Stimulated activated CD8-positive, alpha-beta memory T cell treated with anti-CD3 and anti-CD28 coated beads, Interleukin-12 subunit alpha, Interleukin-12 subunit beta, amount 100 ng/mL, for 4 hours (primary cell): ENCODE data around the gene LUZP1.

Experiments
- DNase-seq: peaks from one replicate; pipeline ENCODE4 v3.0.0-alpha.2; 2020; ENCODE audit warnings: low read depth

Gene LUZP1

DNA sequence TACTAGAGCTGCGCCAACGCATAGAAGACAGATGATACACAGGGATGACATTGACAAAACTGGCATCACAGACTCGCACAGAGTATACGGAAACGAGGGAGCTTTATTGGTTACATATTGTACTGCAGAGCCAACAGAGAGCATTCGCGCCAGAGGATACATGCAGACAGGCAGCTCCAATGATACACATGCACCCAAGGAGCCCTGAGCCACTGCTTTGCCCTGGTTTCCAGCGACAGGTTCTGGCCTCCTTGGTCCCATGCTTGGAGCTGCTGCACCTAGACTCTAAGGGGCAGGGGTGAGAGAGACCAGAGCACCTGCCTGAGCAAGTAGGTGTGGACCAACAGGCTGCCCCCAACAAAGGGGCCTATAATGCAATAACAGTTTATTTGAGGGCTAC lies 83.8 kb downstream of the LUZP1 start:
- DNase-seq = no peak

DNA sequence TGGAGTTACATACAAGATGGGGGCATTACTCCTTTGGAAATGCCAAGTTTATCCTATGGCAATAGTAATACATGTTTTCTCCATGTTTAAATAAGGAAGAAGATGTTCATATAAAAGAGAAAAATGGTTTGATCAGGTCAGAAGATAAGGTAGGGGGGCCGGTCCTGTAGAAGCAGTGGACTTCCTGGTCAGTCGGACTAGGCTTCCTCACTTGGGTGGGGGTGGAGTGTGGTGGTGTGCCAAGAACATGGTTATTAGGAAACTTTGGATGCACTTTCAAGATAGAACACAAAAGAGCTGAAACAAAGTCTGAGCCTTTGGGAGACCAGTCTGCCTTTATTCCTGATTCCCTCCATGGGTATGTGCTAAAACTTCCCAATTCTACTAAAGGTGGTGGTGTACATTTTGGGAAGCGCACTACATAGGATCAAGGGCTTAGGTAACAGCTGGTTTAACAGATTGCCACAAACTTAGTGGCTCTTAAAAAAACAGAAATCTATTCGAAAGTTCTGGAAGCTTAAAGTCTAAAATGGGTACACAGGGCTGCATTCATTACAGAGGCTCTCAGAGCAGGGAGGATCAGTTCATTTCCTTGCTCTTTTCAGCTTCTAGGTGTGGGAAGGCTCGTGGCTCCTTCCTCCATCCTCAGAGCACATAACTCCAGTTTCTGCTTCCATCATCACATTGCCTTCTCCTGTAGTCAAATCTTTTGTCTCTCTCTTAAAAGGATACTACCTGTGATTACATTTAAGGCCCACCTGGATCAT lies 84.8 kb downstream of the LUZP1 start:
- no peak for DNase-seq

DNA sequence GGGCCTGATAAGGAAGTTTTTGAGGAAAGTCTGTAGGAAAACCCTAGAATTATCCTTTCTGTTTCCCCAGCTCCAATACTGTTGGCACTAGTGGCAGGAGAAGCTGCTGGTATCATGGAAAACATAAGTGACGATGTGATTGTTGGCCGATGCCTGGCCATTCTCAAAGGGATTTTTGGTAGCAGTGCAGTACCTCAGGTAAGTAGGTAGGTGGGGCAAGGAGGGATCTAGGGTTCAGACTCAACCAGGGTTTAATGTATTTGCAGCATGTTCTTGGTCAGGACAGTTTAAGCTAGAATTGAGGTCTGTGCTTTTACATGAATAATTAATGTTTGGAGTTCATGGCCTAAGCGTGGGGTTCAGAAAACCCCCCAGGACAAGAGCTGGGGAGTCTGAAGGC lies 87.3 kb downstream of the LUZP1 start:
- DNase-seq = no peak

DNA sequence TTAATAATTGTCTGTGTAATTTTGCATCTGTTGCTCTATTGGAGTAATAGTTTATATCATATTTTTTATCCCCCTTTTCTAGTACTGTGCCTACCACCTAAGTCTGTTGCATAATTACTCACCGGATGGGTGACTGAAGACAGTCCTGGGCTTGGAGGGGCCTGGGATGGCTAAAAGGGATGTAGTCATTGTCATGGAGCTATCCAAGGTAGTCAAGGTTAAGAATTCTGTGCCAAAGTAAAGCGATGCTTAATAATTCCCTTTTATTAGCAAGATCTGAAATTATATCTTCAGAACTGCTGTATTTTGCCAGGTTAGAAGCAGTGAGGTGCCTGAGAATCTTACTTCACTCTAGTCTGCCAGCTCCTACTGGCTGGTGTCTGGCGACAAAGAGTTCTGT lies 87.8 kb downstream of the LUZP1 start:
- DNase-seq = no peak

DNA sequence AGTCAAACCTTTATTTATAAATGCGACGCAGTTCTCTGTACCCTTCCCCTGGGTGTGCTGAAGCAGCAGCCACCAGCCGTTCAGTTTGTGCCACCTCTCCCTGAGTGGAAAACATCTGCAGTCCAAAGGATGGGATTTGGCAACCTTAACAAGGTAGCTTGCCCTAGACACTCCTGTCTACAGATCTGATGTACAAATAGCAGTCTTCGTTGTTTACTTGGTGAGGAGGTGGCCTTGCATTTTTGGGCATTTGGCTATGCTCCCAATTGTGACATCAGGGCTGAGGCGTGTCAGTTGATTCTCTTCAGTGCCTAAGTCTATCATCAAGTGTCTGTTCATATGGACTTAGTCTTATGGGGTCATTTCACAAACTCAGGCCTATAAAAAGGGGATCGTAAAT lies 89.6 kb downstream of the LUZP1 start:
- DNase-seq = no peak

DNA sequence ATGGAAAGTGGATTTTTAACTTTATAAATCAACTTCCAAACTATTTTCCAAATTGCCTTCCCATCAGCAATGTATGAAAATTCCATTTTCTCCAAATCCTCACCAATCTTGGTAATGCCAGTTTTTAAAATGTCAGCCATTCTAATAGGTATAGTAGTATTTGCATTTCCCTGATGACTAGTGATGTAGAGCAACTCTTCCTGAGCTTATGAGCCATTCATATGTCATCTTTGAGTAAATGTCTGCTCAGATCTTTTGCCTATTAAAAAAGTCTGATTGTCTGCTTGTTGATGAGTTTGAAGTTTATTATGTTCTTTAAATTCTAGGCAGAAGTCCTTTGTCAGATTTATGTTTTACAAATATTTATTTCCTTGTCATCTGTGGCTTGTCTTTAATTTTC lies 94.6 kb downstream of the LUZP1 start:
- DNase-seq = no peak

DNA sequence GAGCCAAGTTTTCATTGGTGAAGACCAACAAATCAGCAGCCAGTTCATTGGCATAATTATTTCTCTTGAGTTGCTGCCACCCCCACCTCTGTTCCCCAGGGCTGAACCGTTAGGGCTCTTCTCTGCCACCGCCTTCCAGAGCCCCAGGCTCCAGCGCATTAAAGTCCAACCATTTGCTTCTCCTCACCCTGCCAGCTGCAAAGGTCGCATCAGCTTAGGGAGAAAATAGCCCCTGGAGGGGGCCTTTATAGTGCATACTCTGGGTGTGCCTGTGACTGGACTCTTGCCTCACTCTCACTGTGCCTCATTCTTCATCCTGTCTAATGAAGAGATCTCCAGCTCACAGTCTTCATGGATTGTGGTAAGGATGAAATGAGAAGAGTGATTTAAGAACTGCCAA lies 99.0 kb downstream of the LUZP1 start:
- no peak for DNase-seq

DNA sequence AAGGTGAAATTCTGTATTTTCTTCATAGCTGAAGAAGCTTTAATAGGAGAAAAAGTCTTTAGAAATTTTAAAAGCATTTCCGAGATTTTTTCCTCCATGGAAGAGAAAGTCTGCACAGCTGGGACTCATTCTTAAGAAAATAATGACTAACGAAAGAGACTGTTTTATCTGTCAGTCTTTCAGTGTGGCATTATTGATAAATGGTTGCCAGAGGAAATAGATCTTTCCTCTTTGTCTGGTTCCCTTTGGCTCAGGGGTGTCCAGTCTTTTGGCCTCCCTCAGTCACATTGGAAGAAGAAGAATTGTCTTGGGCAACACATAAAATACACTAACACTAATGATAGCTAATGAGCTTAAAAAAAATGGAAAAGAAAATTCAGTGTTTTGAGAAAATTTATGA lies 99.5 kb downstream of the LUZP1 start:
- DNase-seq = no peak

DNA sequence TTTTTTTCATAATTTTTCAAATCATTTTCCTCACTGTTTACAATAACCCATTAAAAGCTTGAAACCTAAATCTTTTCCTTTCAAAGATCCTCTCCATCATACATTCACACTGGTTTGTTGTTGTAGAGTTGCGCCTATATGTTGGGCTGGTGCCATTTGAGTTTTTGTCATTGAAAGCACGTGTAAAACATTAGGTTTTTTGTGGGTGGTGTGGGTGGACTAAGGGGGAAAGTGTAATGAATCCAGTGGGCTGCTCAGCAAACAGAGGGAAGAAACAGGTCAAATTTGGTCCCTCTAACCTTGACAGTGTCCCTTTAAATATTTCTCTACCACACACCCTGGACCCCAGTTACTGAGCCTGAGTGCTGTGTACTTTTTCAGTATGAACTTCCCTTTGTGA lies 102.6 kb downstream of the LUZP1 start:
- DNase-seq = no peak

DNA sequence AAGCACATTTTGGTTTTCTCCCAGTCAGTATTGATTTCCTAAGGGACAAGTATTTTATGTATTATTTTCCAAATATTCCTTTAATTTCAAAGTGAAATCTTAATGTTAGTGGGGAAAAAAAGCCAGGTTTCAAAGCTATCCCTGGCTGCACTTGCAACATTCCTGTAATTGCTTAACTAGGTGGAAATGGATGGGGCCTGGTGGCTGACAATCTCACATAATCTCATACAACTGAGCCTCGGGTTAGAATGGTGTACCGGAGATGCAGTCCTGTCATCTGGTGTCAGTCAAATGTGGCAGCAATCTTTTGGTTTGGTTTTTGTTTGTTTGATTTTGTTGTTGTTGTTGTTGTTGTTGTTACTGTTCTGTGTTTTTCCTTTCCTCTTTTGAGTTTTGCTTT lies 103.3 kb downstream of the LUZP1 start:
- DNase-seq = no peak

DNA sequence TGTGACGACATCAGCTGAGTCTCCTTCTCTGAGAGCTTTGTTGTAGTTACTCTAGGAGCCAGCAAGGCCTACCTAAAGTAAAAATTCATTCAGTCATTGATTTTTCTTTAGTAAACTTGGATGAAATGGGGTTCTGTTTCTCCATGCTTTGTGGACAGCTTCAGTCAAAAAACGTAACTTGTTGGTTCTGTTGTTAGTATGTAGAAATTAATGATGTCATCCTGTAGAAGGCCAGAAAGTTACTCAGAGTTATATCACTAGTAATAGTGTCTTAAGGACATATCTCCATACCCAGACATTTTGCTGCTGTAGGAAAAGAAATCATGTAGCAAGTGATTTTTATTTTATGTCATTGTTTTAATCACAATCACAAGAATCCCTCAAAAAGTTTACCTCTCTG lies 106.4 kb downstream of the LUZP1 start:
- no peak for DNase-seq

DNA sequence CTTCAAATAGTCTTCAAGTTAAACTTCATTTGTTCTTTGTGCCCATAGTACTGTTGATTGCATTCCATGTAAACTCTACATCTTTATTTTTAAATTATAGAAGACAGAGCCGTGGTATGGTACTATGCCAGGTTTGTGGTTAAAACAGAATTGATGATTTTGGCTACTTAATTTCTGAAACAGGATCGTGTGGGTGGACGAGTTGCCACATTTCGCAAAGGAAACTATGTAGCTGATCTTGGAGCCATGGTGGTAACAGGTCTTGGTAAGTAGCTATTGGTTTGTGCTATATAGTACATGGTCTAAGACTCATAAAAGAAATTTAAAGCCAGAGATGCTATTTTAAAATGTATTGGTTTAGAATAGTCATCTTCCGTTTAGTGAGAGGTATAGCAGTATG lies 111.4 kb downstream of the LUZP1 start:
- DNase-seq = no peak

DNA sequence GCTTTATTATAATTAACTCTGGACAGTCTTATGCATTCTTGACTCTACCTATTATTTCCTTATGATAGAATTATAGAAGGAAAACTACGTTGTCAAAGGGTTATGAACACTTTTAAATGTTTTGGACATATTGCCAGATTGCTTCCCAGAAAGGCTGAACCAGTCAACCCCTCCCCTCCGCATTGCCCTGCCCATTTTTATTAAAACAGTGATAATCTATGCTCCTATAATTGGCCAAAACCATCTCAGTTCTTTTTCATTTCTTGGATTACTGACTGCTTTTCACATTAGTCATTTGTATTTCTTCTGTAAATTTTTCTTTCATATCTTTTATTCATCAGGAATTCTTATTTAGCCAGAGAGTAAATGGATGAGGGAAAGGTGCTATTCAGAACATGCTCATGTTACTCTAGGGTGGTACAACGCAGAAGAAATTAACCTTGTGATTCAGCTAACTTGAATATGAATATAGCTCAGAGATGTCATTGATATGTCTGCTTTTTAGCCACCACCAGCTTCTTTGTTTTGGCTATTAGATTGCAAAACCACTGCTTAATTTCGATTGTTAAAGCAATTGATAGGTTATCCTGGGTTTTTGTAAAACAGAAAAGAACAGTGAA lies 117.3 kb downstream of the LUZP1 start:
- no peak for DNase-seq

DNA sequence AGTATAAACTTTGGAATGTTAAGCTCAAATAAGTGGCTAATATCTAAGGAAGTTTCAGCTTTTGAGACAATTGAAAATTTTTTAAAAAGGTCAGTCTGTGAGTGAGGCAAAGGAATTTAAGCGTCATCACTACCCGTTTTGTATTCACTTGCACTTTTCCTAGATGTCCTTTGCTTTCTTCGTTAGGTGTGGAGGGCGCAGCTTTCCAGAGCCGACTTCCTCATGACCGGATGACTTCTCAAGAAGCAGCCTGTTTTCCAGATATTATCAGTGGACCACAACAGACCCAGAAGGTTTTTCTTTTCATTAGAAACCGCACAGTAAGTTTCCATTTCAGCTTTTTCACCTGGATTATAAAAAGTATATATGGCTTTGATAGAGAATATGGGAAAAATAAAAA lies 118.5 kb downstream of the LUZP1 start:
- no peak for DNase-seq

DNA sequence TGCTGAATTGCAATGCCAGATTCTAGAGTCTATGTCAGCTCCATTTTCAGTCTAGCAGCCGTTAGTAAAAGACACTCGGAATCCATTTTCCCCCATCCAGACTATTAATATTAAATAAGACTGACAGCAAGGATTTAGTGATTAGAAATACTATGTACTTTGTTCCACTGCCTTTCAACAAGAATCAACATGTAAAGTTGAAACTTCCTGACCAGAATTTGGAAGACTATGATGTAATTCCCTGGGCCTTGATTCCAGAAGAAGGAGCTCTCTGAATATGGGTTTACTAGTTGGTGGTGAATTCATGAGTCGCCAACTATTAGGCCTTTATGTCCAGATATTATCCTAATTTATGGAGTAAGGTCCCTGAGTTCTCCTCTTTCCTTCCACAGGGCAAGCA lies 124.6 kb downstream of the LUZP1 start:
- DNase-seq = no peak

DNA sequence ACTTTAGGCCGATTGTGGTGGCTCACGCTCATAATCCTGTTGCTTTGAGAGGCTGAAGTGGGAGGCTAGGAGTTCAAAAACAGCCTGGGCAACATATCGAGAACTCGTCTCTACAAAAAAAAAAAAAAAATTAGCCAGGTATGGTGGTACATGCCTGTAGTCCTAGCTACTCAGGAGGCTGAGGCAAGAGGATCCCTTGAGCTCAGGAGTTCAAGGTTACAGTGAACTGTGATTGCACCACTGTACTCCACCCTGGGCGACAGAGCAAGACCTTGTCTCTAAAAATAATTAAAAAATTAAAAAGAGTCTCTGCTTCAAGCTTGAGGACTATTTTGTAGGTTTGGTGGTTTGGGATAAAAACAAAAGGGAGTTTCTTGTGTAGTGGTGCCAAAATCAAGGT lies 128.1 kb downstream of the LUZP1 start:
- DNase-seq = no peak

DNA sequence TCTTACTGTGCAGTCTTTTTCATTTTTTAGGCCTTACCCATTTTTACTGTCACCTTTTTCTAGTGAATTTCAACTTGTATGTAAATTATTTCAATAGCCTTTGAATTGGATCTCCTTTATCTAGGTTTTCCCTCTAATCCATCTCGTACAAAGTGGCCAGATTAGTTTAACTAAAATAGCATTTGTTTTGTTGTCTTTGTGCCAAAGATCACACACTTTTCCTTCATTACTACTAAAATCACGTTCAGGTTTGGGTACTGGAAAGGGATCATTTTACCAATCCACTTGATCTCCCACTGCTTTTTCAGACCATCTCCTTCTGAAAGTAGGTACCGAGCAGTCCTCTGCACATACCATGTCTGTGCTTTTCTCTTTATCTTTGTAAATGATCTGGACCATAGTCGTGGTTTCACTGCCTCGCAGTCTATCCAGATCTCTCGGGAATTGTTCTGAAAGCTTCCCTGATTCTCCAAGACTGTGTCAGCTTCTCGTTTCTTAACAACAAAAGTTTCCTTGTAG lies 129.3 kb downstream of the LUZP1 start:
- DNase-seq = no peak

DNA sequence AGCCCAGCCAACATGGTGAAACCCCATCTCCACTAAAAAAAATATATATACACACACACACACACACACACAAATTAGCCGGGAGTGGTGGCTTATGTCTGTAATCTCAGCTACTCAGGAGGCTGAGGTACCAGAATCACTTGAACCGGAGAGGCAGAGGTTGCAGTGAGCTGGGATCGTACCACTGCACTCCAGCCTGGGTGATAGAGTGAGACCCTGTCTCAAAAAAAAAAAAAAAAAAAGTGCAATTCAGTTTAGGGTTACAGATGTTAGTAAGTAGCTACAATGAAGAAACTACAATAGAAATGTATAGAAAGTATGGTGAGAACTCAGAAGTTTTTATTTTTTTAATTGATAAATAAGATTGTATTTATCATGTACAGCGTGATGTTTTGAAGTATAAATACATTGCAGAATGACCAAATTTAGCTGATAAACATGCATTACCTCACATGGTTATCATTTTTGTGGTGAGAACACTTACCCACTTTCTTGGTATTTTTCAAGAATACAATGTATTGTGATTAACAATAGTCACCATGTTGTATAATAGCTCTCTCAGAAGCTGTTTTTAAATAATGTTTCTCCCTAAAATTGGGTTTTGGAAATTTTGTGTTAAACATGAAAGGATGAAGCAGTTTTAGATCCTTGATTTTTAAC lies 131.4 kb downstream of the LUZP1 start:
- DNase-seq = no peak

DNA sequence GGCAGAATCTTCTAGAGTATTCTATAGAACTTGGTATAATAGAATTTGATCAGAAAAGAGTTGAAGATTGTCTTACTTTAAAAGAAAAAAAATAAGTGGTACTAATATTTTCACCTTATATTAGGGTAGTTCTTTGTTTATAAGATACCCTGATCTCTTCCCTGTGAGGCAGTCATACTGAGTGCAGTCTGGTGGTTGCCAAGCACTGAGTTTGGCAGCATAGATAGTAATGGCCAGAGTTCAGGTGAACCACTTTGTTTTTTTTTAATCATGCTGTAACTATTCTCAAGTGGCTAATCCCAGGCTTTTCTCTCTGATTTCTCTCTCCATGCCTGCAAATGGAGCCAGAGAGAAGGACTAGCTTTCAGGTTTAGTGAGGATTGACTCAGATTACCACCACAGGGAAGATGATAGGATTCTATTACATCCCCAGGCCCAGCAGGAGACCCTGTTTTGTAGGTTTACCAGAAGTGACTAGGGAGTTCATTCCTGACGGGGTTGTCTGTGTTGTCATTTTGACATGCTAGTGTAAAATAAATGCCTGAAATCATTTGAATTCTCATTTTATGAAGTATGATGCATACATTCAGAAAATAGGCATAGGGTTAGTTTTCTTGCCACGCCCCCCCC lies 132.7 kb downstream of the LUZP1 start:
- DNase-seq = no peak
